GM21723 (cell line): ENCODE measurements around the gene PDX1.

Experiments used
- ATAC-seq: cut with Tn5 transposase; IDR thresholded peaks from one replicate; pipeline ENCODE4 v1.9.1; 2021; ENCODE audit warnings: mild to moderate bottlenecking, moderate library complexity; ENCODE audit not compliant: unreplicated experiment

PDX1 gene

DNA sequence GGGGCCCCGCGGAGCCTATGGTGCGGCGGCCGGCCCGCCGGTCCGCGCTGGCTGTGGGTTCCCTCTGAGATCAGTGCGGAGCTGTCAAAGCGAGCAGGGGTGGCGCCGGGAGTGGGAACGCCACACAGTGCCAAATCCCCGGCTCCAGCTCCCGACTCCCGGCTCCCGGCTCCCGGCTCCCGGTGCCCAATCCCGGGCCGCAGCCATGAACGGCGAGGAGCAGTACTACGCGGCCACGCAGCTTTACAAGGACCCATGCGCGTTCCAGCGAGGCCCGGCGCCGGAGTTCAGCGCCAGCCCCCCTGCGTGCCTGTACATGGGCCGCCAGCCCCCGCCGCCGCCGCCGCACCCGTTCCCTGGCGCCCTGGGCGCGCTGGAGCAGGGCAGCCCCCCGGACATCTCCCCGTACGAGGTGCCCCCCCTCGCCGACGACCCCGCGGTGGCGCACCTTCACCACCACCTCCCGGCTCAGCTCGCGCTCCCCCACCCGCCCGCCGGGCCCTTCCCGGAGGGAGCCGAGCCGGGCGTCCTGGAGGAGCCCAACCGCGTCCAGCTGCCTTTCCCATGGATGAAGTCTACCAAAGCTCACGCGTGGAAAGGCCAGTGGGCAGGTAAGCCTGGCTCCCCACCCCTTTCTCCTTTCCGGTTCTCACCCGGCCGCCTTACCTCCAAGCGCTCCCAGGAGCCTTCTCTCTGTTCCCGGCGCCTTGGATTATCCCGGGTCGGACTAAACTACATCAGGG, at the start of gene PDX1:
TSS of gene PDX1 (plus strand) at position 67 of the 743 bp plus-strand sequence. CDS start at position 206, 139 bp downstream.
- ATAC-seq = no peak

DNA sequence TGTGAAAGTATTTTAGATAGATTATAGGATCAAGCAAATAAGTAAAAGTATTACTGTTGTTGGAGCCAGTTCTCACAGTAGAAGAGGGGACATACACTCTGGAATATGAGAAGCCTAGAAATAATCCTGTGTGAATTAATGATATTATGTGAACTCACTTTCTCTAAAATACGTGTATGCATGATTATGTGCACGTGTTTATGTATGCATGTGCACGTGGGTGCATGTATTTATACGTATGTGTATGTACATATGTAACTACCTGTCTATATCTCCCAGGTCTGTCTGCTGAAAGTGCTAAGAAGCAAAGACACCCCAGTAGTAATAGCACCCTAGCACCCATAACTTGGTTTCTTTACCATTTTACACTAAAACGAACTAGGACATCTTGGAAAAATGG, 41.5 kb upstream of the PDX1 start:
- no peak for ATAC-seq

DNA sequence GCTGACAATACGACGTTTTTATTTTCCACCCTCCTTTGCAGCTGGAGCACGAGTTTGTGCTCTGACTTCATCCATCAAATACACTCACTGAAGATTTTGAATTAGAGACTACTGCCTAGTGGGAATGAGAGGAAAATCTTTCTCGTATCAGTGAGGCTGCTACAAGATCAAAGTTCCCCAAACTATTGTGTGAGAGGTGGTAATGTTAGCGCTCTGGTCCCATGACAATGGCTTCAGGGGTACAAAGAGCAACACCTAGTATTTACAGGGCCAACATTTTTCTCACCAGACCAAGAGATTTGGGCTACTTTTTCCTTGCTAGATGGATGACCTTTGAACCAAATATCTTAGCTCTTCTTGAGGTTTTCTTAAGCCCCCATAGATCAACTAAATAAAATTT, 30.3 kb upstream of the PDX1 start:
- ATAC-seq = no peak

DNA sequence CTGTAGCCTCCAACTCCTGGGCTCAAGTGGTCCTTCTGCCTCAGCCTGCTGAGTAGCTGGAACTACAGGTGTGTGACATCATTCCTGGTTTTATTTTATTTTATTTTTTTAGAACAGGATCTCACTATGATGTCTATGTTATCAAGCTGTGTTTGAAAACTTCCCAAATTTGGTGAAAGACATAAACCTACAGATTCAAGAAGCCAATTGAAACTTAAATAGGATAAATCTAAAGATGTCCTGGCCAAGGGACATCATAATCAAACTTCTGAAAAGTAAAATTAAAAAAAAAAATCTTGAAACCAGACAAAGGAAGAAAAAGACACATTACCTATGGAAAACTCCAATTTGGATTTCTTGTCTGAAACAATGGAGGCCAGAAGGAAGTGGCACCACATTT, 23.1 kb upstream of the PDX1 start:
- ATAC-seq = no peak

DNA sequence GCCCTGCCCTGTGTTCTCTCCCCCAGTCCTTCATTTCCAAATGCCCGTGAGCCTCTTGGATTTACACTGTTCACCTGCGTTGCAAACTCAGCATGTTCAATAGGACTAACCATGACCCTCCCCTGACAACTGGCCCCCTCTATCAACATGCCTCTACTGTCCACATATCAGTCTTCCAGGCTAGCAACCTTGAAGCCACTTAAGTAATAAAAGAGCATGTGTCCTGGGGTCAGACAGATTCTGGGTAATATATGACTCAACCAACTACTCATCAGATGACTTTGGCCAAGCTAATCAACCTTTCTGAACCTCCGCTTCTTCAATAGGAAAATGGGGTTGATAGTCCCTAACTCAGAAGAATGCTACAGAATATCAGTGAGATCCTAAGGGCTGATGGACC, 15.1 kb upstream of the PDX1 start:
- no peak for ATAC-seq

DNA sequence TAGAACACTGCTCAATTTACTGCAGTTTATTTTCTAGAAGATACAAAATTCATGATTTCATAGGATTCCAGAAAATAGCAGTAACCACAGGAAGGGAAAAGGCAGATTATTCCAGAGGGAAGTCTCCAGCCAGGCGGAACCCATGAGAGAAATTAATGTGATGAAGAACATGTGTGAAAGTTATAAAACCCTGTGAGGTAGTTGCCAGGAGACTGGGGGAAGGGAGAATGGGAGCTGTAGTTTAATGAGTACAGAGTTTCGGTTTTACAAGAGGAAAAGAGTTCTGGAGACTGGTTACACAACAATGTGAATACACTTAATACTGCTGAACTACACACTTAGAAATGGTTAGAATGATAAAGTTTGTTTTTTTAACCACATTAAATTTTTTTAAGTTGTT, 14.2 kb upstream of the PDX1 start:
- ATAC-seq = no peak

DNA sequence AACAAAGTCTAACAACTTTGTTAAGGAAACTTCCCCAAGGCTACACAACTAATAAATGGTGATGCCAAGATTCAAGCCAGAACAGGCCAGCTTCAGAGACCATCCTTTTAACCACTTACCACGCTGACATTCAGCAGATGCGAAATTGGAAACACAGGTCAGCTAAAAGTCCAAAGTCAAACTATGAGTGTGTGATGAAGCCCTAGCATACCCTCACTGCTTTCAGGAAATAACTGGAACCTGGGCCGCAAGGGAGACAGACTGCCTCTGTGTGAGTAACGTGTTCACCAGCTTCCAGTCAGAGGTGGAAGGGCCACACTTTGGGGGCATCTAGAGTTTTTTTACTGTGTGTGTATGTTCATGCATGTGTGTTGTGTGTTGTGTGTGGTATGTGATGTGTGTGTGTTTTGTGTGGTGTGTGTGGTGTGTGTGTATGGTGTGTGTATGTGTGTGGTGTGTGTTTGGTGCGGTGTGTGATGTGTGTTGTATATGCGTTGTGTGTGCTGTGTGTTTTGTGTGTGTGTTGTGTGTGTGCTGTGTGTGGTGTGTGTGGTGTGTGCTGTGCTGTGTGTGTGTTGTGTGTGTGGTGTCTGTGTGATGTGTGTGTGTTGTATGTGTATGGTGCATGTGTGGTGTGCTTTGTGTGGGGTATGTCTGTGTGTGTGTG, 12.5 kb upstream of the PDX1 start:
- no peak for ATAC-seq

DNA sequence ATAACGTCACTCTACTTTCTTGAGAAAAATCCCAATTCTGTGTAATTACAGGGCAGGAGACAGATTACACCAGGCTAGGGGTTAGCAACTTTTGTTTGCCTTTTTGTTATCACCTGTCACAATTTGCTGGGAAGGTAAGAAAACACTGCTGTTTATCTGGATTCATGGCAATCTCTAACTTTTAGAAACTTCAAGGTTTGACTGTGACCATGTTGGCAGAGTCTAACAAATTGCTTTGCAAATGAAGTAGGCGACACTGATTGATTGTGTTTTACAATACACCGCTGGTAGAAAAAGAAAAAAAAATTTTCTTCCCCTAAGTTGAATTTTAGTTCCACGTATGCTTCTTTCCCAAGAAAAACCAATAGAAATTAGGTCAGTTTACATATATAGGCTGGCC, 10.4 kb upstream of the PDX1 start:
- ATAC-seq = no peak

DNA sequence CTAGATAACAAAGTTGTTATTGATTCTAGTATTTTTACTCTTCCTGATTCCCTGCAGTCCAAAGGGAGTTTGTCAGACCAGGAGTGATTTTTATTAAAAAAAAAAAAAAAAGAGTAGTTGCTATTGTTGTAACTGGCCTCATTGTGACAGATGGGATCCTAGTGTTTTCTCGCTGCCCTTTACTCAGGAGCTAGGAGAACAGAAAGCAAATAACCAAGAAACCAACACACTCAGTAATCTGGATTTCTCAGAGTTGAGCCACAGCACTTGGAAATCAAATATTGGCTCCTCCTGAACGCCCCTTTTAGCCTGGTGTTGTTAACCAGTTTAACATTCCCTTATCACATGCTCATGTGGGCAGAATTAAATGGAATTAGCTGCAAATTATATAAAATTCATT, 8.3 kb upstream of the PDX1 start:
- ATAC-seq = no peak

DNA sequence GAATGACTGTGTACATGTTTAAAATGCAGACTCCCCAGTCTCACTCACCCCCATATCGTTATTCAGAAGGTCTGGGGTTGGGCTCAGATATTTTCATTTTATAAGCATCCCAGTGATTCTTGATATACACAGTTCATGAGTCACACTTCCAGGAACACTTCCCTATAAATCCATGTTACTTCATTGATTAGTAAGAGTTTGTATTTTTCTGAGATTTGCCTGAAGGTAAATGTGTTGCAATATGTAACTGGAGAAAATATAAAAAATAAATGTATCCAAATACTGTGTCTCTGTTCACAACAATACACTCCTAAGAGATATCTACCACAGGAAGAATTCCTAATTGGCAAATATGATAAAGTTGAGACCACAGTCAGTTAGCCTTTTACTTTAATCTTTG, 6.6 kb upstream of the PDX1 start:
- ATAC-seq = no peak

DNA sequence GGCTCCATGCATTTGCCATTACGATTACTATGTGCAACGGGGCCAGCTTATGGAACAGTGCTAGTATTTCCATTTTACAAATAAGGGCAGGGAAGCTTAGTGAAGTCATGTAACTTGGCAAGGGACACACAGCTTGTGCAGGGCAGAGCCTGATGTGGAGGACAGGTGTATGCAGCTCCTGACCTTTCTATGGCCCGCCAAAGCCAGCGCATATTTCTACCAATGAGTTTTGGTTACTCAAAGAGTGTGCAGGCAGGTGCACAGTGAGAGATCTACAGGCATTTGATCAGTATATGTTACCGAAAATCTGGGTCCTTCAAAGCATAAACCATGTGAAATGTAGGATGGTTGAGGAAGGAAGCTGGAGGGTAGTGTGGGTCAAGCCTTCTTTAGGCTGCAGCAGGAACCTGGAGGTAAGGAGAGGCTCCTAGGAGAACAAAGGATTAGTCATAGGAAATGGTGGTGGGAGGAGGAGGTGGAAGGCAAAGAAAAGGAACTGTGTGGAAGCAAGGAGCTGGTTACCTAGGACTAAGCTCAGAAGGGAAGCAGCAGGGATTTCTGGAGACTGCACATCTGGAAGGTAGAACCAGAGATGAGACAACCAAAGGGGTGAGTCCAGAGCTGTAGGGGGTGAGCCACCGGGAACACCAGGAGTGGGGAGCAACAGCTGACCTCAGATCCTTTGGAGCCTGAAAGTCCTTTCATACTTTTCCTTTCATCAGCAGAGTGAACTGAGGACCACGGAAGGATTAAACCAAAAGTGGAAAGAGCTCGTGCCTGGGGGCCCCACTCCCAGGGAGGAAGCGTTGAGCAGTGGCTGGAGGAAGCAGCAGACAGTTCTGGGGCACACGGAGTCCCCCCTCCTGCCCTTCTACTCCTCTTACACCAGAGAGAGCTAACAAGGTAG, 4.2 kb upstream of the PDX1 start:
- ATAC-seq = no peak

DNA sequence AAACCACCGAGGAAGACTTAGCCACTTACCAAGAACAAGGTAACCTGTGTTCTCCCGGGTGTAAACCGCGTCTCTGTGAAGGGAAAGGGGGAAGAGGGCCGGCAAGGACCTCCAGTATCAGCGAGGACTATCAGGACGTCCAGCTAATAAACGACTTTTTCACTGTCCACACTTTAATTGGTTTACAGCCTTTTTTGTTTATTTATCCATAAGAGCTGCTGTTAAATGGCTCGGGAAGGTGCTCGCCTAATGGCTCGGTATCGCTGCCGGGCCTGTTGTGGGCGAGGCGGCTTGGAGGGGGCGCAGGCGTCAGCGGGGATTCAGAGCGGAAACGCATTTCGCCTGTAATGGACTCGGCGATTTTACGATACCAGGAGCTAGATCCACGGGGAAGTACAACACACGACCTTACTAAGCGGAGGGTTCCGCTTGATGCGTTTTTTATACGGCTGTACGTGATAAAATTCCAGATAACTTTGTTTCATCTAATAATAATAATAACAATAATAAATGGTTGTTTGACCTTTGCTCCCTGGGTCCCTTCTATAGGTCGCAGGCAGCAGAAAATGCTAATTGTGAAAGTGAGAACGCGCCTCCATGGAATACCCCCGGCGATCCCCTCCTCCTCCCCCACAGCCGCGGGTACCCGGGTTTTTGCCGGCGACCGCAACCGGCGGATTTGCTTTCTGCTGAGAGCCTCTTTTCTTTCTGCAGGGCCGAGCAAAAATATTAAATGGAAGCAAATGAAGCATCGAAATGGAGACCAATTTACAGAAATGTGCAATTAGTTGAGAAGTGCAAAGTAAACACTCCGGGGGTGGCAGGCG, 2.5 kb upstream of the PDX1 start:
- no peak for ATAC-seq

DNA sequence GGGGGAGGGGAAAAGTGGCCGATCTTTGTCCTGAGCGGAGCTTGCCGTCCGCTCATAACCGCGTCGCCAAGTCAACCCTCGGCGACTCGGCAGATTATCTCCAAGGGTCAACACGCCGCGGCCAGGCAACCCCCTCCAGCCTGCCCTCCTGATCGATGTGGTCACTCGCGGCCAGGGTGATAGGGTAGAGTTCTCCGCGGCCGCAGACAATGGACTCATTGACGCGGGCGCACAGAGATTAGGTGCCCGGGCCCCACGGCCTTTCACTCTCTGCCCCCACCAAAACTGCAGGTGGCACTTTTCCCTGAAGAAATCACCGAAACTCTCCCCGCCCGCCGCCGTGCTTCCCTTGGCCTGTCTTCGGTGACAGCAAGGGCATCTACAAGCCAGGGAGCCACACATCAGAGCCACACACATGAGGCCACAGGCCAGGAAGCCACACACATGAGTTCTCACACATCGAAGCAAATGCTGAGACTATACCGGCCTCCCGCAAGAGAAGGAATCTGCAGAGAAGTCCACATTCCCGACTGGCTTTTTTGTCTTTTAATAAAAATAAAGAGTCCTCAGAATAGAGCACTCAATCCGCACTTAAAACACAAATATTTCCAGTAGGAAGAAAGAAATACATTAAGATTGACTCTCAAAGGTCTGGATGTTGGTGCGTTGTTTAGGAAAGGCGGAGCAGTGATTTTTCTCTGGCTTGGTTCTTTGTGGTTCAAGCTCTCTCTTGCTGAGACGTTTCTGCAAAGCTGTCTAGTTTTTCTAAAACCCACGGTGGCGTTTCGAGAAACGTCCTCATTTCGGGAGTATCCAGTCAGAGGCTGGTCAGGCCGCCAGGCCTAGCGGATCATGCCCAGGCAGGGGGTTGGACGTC, 1.5 kb upstream of the PDX1 start:
- no peak for ATAC-seq

DNA sequence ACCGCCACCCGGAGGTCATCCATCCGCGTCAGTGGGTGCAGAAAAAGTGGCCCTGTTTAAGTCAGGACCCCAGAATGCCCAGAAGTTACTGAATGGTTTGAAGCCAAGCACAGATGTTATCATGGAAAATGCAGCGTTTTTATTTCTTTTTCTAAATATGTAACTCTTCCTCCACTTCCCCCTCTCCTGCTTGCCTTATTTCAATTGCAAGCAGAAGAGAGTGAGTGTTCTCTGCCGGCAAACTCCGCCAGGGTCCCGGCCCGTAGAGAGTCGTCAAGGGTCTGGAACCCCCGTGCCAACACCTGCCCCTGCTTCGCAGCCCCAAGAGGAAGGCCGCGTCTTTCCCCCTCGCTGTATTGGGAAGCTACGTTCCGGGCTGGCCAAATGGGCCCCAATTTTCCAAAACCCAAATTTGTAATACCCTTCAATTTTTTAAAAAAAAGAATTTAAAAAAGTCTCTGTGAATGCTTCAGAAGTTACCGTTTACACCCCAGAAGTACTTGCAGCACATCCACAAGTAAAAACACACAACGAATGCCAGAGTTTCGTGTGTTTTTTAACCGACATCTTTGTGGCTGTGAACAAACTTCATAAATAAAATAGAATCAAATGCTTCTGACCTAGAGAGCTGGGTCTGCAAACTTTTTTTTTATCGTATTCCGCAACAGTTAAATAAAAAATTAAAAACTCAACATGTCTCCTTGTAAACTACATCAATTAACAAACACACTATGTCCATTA, 712 bp upstream of the PDX1 start:
- no peak for ATAC-seq

DNA sequence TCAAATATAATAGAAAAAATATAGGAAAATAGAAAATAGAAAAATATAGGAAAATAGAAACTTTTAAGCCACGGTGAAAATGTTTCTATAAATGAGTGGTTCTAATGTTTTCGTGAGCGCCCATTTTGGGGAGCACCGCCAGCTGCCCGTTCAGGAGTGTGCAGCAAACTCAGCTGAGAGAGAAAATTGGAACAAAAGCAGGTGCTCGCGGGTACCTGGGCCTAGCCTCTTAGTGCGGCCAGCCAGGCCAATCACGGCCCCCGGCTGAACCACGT, 204 bp upstream of the PDX1 start:
- ATAC-seq = no peak

DNA sequence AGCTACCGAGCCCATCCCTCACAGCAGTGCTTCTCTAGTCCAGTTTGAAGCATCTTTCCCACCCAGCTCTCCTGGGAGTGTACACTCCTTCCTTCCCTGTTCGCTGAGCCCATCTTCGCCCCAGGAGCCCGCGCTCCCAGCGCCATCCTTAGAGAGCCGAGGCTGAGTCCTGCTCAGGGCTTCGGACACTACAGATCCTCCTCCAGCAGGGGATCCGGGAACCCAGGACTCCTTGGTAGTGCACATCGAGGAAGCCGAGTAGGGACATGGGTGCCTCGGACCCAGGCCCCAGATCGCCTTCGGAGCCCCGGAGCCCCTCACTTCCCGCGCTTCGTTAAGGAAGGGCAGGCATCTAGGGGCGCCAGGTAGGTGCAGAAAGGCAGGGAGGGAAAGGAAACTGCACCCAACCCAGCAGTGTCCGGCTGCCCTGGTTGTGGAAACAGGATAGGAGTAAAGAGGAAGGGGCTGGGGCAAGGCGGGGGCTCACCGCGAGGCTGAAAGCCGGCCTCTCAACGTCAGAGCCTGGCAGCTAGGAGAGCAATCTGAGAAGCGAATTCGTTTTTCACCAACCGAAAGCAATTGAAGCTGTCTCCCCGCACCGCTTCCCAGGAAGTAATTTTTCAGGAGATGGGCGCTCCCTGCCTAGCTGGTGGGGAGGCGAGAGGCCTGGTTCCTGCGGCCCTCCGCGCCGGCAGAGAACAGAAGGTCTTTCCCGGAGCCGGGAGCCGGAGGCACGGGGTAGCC, 1.0 kb downstream of the PDX1 start:
- ATAC-seq = no peak

DNA sequence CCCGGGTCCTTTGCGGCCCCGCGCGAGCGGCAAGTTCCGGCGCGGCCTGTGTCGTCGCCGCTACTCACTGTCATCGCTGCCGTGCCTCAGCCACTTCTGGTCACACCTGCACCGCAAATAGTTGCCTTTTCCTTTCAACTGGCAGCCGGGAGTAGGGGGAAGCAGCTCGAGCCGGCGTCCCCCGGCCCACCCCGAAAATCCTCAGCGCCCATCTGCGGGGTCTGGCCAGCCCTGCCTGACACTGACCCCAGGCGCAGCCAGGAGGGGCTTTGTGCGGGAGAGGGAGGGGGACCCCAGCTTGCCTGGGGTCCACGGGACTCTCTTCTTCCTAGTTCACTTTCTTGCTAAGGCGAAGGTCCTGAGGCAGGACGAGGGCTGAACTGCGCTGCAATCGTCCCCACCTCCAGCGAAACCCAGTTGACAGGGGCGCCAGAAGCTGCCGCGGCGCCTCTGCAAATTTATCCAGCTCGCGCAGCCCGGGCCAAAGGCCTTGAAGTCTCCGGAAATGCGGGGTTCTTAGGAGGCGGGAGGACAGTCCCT, 1.7 kb downstream of the PDX1 start:
- no peak for ATAC-seq
